Measurements from ENCODE around the gene CIB4. TPM values are rescaled to one million over a fixed set of nuclear protein-coding genes. Genes with fewer than 3 reads are reported as not detected.

Gene CIB4
- total and polyA plus RNA-seq, 12 donors = not detected

- Histone ChIP-seq H3K27ac (no peak overlapping the region), H3K27me3 (peaks cover 0 to 18% (median 0%) of the 10 kb centered on the region in 7 donors), H3K4me1 (no peaks in the 10 kb centered on the region), H3K4me3 (no peak overlapping the region), H3K9me3 (no peaks in the 10 kb centered on the region), H3K36me3 (no peaks in the 10 kb centered on the region)
- 79 to 87% methylated on average over 14 of the region's 14 CpGs for WGBS, 2 donors
- DNase-seq = no peak
- intact Hi-C loops (cut with DNase I) = no loop called here
- TF ChIP-seq CTCF (IDR thresholded peaks at IDR 0.05) = no peak
- ATAC-seq = no peak
These were observed 8.5 kb downstream of the CIB4 start for GRCh38 chr2:26632624-26633185.

GRCh38 chr2:26631401-26632170 lies 9.6 kb downstream of the CIB4 start:
- 83 to 87% methylated on average over 13 of the region's 13 CpGs for WGBS, 2 donors
- Histone ChIP-seq H3K27ac (no peak overlapping the region), H3K4me1 (no peaks in the 10 kb centered on the region), H3K9me3 (no peaks in the 10 kb centered on the region), H3K4me3 (no peak overlapping the region), H3K27me3 (peaks cover 0 to 18% (median 0%) of the 10 kb centered on the region in 7 donors), H3K36me3 (no peaks in the 10 kb centered on the region)
- peak in 2 of 8 donors; percentile 18 to 21 for ATAC-seq
- no peak for DNase-seq
- intact Hi-C loops (cut with DNase I) = no loop called here
- TF ChIP-seq CTCF (IDR thresholded peaks at IDR 0.05) = no peak

GRCh38 chr2:26630669-26631360 lies 10.4 kb downstream of the CIB4 start:
- ATAC-seq (no peak), DNase-seq (no peak)
- no peak overlapping the region for H3K4me3 ChIP-seq
- no peak overlapping the region for H3K27ac ChIP-seq
- H3K9me3 ChIP-seq = no peaks in the 10 kb centered on the region
- no peak for TF ChIP-seq CTCF (IDR thresholded peaks at IDR 0.05)
- 85 to 87% methylated on average over 10 of the region's 10 CpGs for WGBS, 2 donors
- no peaks in the 10 kb centered on the region for H3K36me3 ChIP-seq
- intact Hi-C loops (cut with DNase I) = no loop called here
- peaks cover 0 to 18% (median 0%) of the 10 kb centered on the region in 7 donors for H3K27me3 ChIP-seq
- no peaks in the 10 kb centered on the region for H3K4me1 ChIP-seq

GRCh38 chr2:26630235-26630634 lies 10.9 kb downstream of the CIB4 start:
- TF ChIP-seq CTCF (IDR thresholded peaks at IDR 0.05) = no peak
- 87 to 95% methylated on average over 4 of the region's 4 CpGs for WGBS, 2 donors
- ATAC-seq = no peak

More at GRCh38 chr2:26630235-26630634, 10.9 kb downstream of the CIB4 start:
- no peak overlapping the region for H3K4me3 ChIP-seq
- H3K36me3 ChIP-seq = no peaks in the 10 kb centered on the region
- no peak overlapping the region for H3K27ac ChIP-seq
- H3K4me1 ChIP-seq = no peaks in the 10 kb centered on the region
- no peaks in the 10 kb centered on the region for H3K9me3 ChIP-seq
- peaks cover 0 to 18% (median 0%) of the 10 kb centered on the region in 7 donors for H3K27me3 ChIP-seq
- intact Hi-C loops (cut with DNase I) = no loop called here
- no peak for DNase-seq

Measured in heart right ventricle (tissue), 16 donors.